Natural killer cell (primary cell): ENCODE measurements around the gene OXNAD1. TPM values are rescaled to one million over a fixed set of nuclear protein-coding genes. Genes with fewer than 3 reads are reported as not detected.
A peak's percentile ranks its signal among the peaks of the same experiment; 100 is the strongest.

ENCODE experiments used
- ATAC-seq, 3 donors: fragments of 150-1000 bp in 2 of 3; fragments of 200-7000 bp in 1 of 3; cut with Tn5 transposase; 1 replicate in 1 of 3; 2 replicates in 2 of 3; pipeline ENCODE4 v1.10.0; 2021; ENCODE audit warnings: mild to moderate bottlenecking in 2 of 3, moderate library complexity in 2 of 3
- DNase-seq, 2 donors: peaks; one replicate each; pipeline versions ENCODE4 v3.0.0 to v3.0.0-alpha.2; 2013 to 2021; ENCODE audit warnings: mixed read lengths in 1 of 2
- H3K27ac ChIP-seq: one replicate; pipeline ENCODE4 v1.5.1; 2013; ENCODE audit warnings: mild to moderate bottlenecking, low read length
- H3K27me3 ChIP-seq: one replicate; pipeline ENCODE4 v1.6.1; 2013; ENCODE audit warnings: low read length; ENCODE audit not compliant: control insufficient read depth, insufficient read depth
- H3K36me3 ChIP-seq: one replicate; pipeline ENCODE4 v1.6.1; 2013; ENCODE audit warnings: low read length; ENCODE audit not compliant: control insufficient read depth, insufficient read depth
- H3K4me1 ChIP-seq: one replicate; pipeline ENCODE4 v1.6.1; 2013; ENCODE audit warnings: low read length; ENCODE audit not compliant: control insufficient read depth, insufficient read depth
- H3K4me3 ChIP-seq: one replicate; pipeline ENCODE4 v1.5.1; 2013; ENCODE audit warnings: low read length
- H3K9me3 ChIP-seq: one replicate; pipeline ENCODE4 v1.6.1; 2013; ENCODE audit warnings: low read length; ENCODE audit not compliant: control insufficient read depth, insufficient read depth
- H3K27ac Mint-ChIP-seq, 2 donors: one replicate each; pipeline ENCODE4 v1.8.0; 2022; ENCODE audit warnings: mild to moderate bottlenecking in 2 of 2, mixed read lengths in 2 of 2, moderate library complexity in 1 of 2
- H3K27me3 Mint-ChIP-seq, 2 donors: one replicate each; pipeline ENCODE4 v1.8.0; 2022; ENCODE audit warnings: low read depth in 2 of 2, mixed read lengths in 2 of 2
- H3K36me3 Mint-ChIP-seq: one replicate; pipeline ENCODE4 v1.8.0; 2022; ENCODE audit warnings: mixed read lengths
- H3K4me1 Mint-ChIP-seq, 2 donors: one replicate each; pipeline ENCODE4 v1.8.0; 2022; ENCODE audit warnings: mixed read lengths in 2 of 2
- H3K4me3 Mint-ChIP-seq: one replicate; pipeline ENCODE4 v1.8.0; 2022; ENCODE audit warnings: mild to moderate bottlenecking, moderate library complexity, mixed read lengths
- H3K9me3 Mint-ChIP-seq, 2 donors: one replicate each; pipeline ENCODE4 v1.8.0; 2022; ENCODE audit warnings: mixed read lengths in 2 of 2
- CTCF ChIP-seq: fragments of 200-600 bp; IDR thresholded peaks from one replicate; pipeline ENCODE4 v1.8.0; 2022; ENCODE audit warnings: antibody characterized with exemption
- WGBS: methylation state at CpG from one replicate; pipeline ENCODE4 v1.1.7; 2013; ENCODE audit warnings: missing lambda C conversion rate; ENCODE audit not compliant: insufficient coverage; 5-methylcytosine and 5-hydroxymethylcytosine counted together
- intact Hi-C: fragments of 100-400 bp; cut with micrococcal nuclease; formaldehyde crosslinking; loops from one replicate; pipeline ENCODE4 v1.14.2; 2022
- total RNA-seq, 4 donors: library from RNA; stranded (reverse); fragments of 120-200 nt in 1 of 4; gene quantifications; one replicate each; pipeline versions ENCODE4 v1.2.3 to v1.2.4, GENCODE V29; 2013 to 2022

The OXNAD1 gene
- total RNA-seq, 3 donors from 2014 or later (not counting 1 experiment from before 2014, with no cell fraction given), result 16.7 to 26.1 (median 22.3) TPM

- H3K27me3 Mint-ChIP-seq, result no peaks in the 10 kb centered on the region
- ATAC-seq (peak; percentile 86 to 96 (median 95)), DNase-seq (peak; percentile 47 to 91)
- peak overlapping the region; percentile 87 to 90 for H3K27ac Mint-ChIP-seq
- H3K9me3 ChIP-seq, result no peaks in the 10 kb centered on the region
- WGBS, result 11% methylated on average over 3 of the region's 3 CpGs
- peaks cover 63 to 65% of the 10 kb centered on the region in 2 donors for H3K4me1 Mint-ChIP-seq
- peaks cover 2% of the 10 kb centered on the region for H3K36me3 ChIP-seq
- intact Hi-C loops, result loop anchor here (1.0 to 10.0 kb wide), 4 partner anchors 15 to 559 kb away; no protein-coding TSS in a partner anchor
- peak overlapping the region; percentile 86 for H3K4me3 Mint-ChIP-seq
- H3K9me3 Mint-ChIP-seq, result no peaks in the 10 kb centered on the region
- no peaks in the 10 kb centered on the region for H3K27me3 ChIP-seq
- peak overlapping the region; percentile 35 for H3K4me3 ChIP-seq
- H3K4me1 ChIP-seq, result peaks cover 43% of the 10 kb centered on the region
- TF ChIP-seq CTCF, result no peak
- H3K27ac ChIP-seq, result peak overlapping the region; percentile 81
- no peaks in the 10 kb centered on the region for H3K36me3 Mint-ChIP-seq
These were observed 21.1 kb downstream of the OXNAD1 start for GRCh38 chr3:16286161-16286560.

- Histone ChIP-seq H3K36me3 (peaks cover 2% of the 10 kb centered on the region), H3K4me1 (peaks cover 43% of the 10 kb centered on the region), H3K4me3 (peak overlapping the region; percentile 35), H3K27ac (peak overlapping the region; percentile 81), H3K9me3 (no peaks in the 10 kb centered on the region), H3K27me3 (no peaks in the 10 kb centered on the region)
- peak overlapping the region; percentile 86 for H3K4me3 Mint-ChIP-seq
- no peaks in the 10 kb centered on the region for H3K27me3 Mint-ChIP-seq
- H3K9me3 Mint-ChIP-seq, result no peaks in the 10 kb centered on the region
- WGBS, result 35% methylated on average over 6 of the region's 6 CpGs
- intact Hi-C loops, result loop anchor here (1.0 to 10.0 kb wide), 4 partner anchors 14 to 558 kb away; no protein-coding TSS in a partner anchor
- peak in 1 of 3 donors; percentile 10 for ATAC-seq
- H3K27ac Mint-ChIP-seq, result peak overlapping the region; percentile 87 to 90
- no peaks in the 10 kb centered on the region for H3K36me3 Mint-ChIP-seq
- no peak for TF ChIP-seq CTCF
- DNase-seq, result no peak
- H3K4me1 Mint-ChIP-seq, result peaks cover 69 to 71% of the 10 kb centered on the region in 2 donors
These were observed 21.9 kb downstream of the OXNAD1 start for GRCh38 chr3:16286751-16287543.

GRCh38 chr3:16288664-16289063 lies 23.7 kb downstream of the OXNAD1 start:
- peak overlapping the region; percentile 87 to 90 for H3K27ac Mint-ChIP-seq
- H3K36me3 ChIP-seq, result no peaks in the 10 kb centered on the region
- WGBS, result 50% methylated on average over 1 of the region's 1 CpG
- H3K4me1 Mint-ChIP-seq, result peaks cover 75 to 82% of the 10 kb centered on the region in 2 donors
- TF ChIP-seq CTCF, result no peak
- peaks cover 2% of the 10 kb centered on the region for H3K36me3 Mint-ChIP-seq
- DNase-seq (no peak), ATAC-seq (no peak)
- intact Hi-C loops, result loop anchor here (10.0 kb wide), 1 partner anchor 556 kb away; no protein-coding TSS in a partner anchor
- H3K4me1 ChIP-seq, result peaks cover 47% of the 10 kb centered on the region
- no peaks in the 10 kb centered on the region for H3K9me3 ChIP-seq
- H3K27ac ChIP-seq, result peak overlapping the region; percentile 81
- no peaks in the 10 kb centered on the region for H3K27me3 Mint-ChIP-seq
- no peaks in the 10 kb centered on the region for H3K27me3 ChIP-seq
- H3K4me3 ChIP-seq, result no peak overlapping the region
- peak overlapping the region; percentile 86 for H3K4me3 Mint-ChIP-seq
- no peaks in the 10 kb centered on the region for H3K9me3 Mint-ChIP-seq
